PC-3 (cell line): ENCODE measurements around the gene RTN4. TPM values are rescaled to one million over a fixed set of nuclear protein-coding genes. Genes with fewer than 3 reads are reported as not detected.
A peak's percentile ranks its signal among the peaks of the same experiment; 100 is the strongest.

Experiments used
- ATAC-seq: fragments of 200-7000 bp; cut with Tn5 transposase; 2 replicates; pipeline ENCODE4 v1.9.1; 2020; ENCODE audit warnings: mild to moderate bottlenecking, moderate library complexity
- BruUV-seq: library from RNA; stranded (reverse); fragments of 400-500 nt; replicated peaks from 2 replicates; lab custom pipeline; 2021; lab: Mats Ljungman, UMichigan
- CTCF ChIA-PET: fragments of 300-600 bp; sonication (Branson Sonifier 250); formaldehyde crosslinking; loops from one replicate; lab custom pipeline; 2022; ENCODE audit warnings: antibody characterized with exemption; lab: Charles Lee
- POLR2A ChIA-PET: fragments of 300-600 bp; sonication (Branson Sonifier 250); formaldehyde crosslinking; loops from one replicate; lab custom pipeline; 2022; ENCODE audit warnings: antibody characterized with exemption; ENCODE audit not compliant: unreplicated experiment; lab: Charles Lee
- DNase-seq: peaks from one replicate; pipeline ENCODE4 v3.0.0-alpha.2; 2015
- H2AFZ ChIP-seq: fragments of 300-600 bp; sonication (generic); 2 replicates; pipeline ENCODE4 v1.6.0; 2016; ENCODE audit warnings: antibody characterized with exemption, low read length
- H3F3A ChIP-seq: fragments of 300-600 bp; sonication (generic); one replicate; pipeline ENCODE4 v1.6.0; 2017; ENCODE audit warnings: antibody characterized with exemption, low read length, control low read depth, mild to moderate bottlenecking; ENCODE audit not compliant: unreplicated experiment
- H3K27ac ChIP-seq: fragments of 300-600 bp; sonication (generic); 2 replicates; pipeline ENCODE4 v1.5.1; 2016; ENCODE audit warnings: mild to moderate bottlenecking, low read length
- H3K27me3 ChIP-seq: fragments of 300-600 bp; sonication (generic); 2 replicates; pipeline ENCODE4 v1.6.1; 2016; ENCODE audit warnings: low read length, mixed read lengths
- H3K36me3 ChIP-seq: fragments of 300-600 bp; sonication (generic); 2 replicates; pipeline ENCODE4 v1.6.1; 2016; ENCODE audit warnings: low read depth, mixed run types, low read length, mixed read lengths
- H3K4me1 ChIP-seq: fragments of 300-600 bp; sonication (generic); 2 replicates; pipeline ENCODE4 v1.5.1; 2016; ENCODE audit warnings: low read length; ENCODE audit not compliant: insufficient read depth
- H3K4me2 ChIP-seq: fragments of 300-600 bp; sonication (generic); 2 replicates; pipeline ENCODE4 v1.6.0; 2016; ENCODE audit warnings: low read length
- H3K4me3 ChIP-seq: fragments of 300-600 bp; sonication (generic); 2 replicates; pipeline ENCODE4 v1.5.1; 2016; ENCODE audit warnings: mild to moderate bottlenecking, low read length, mixed read lengths
- H3K79me2 ChIP-seq: fragments of 300-600 bp; sonication (generic); 2 replicates; pipeline ENCODE4 v1.6.1; 2017; ENCODE audit warnings: low read length, mixed read lengths
- H3K9ac ChIP-seq: fragments of 300-600 bp; sonication (generic); 2 replicates; pipeline ENCODE4 v1.6.0; 2016; ENCODE audit warnings: mild to moderate bottlenecking, low read length
- H3K9me2 ChIP-seq: fragments of 300-600 bp; sonication (generic); replicated peaks from 2 replicates; pipeline ENCODE4 v1.6.1; 2016; ENCODE audit warnings: mixed run types, low read length, mixed read lengths
- H3K9me3 ChIP-seq: fragments of 300-600 bp; sonication (generic); 2 replicates; pipeline ENCODE4 v1.6.1; 2016; ENCODE audit warnings: low read length, mixed read lengths
- H4K20me1 ChIP-seq: fragments of 300-600 bp; sonication (generic); 2 replicates; pipeline ENCODE4 v1.6.1; 2016; ENCODE audit warnings: low read length, mixed read lengths
- CTCF ChIP-seq: fragments of 300-600 bp; sonication (generic); conservative IDR thresholded peaks from 2 replicates; pipeline ENCODE4 v1.5.1; 2017; ENCODE audit warnings: antibody characterized with exemption, low read depth, mild to moderate bottlenecking, low read length
- EZH2 ChIP-seq: fragments of 300-600 bp; sonication (generic); IDR thresholded peaks from one replicate; pipeline ENCODE4 v1.6.1; 2017; ENCODE audit warnings: antibody characterized with exemption, mild to moderate bottlenecking, low read length; ENCODE audit not compliant: unreplicated experiment
- EZH2phosphoT487 ChIP-seq: fragments of 300-600 bp; sonication (generic); IDR thresholded peaks from 2 replicates; pipeline ENCODE4 v1.6.1; 2018; ENCODE audit warnings: mild to moderate bottlenecking, antibody characterized with exemption, low read length, borderline replicate concordance
- intact Hi-C: fragments of 100-400 bp; cut with micrococcal nuclease; formaldehyde crosslinking; loops from 2 replicates; pipeline ENCODE4 v1.9.0; 2023
- total RNA-seq: library from RNA; depleted of rRNA; stranded (reverse); fragments of >200 nt; gene quantifications from 2 replicates; pipeline ENCODE4 v1.2.3, GENCODE V29; 2014

The RTN4 gene
- total RNA-seq, 1 experiment from 2014 or later, result 150 TPM

DNA sequence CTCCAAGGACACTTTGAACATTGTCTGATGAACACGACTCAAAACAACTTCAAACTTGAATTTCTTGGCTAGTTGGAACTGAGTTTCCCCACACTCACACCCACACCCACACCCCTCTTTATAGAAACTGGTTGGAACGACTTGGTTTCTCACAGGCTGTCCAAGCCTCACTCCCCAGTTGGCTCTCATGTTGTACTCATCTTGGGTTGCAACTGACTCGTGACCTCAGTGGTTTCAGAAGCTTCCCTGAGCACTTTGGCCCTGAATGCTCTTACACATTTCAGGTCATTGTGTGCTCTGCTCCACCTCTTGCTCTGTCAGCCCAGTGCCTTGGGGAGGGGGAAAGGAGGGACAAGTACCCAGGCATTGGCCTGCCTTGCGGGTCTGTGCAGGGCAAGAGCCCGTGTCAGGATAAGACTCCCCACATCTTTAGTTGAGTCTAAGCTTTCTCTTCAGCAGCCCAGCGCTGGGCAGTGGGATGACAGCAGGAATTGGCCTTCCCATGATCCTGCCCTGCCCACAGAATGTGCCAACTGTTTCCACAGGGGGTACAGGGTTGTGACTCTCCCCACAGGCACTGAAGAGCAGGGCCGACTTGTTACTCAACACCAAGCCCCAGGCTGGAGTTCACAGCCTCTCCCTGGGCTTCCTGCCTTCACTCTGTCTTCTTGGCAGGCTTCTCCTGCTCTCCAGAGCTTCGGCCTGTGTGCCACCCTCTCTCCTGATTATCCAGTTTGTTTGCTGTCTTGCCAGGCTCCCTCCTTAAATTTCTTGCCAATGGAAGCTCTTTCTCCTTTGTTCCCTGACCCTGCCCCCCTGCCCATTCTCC, 104.6 kb downstream of the RTN4 start:
- Histone ChIP-seq H4K20me1 (no peaks in the 10 kb centered on the region), H3K4me2 (peak overlapping the region; percentile 36), H3K4me3 (no peak overlapping the region), H3F3A (no peaks in the 10 kb centered on the region), H3K36me3 (no peaks in the 10 kb centered on the region), H2AFZ (peak overlapping the region; percentile 9; the same call in 1 of the 2 replicates), H3K27ac (peak overlapping the region; percentile 86), H3K9me2 (no peaks in the 10 kb centered on the region), H3K27me3 (no peaks in the 10 kb centered on the region), H3K9me3 (no peaks in the 10 kb centered on the region), H3K4me1 (peaks cover 16% of the 10 kb centered on the region), H3K9ac (peak overlapping the region; percentile 47), H3K79me2 (no peaks in the 10 kb centered on the region)
- ATAC-seq (peak; percentile 69), DNase-seq (peak; percentile 71)
- TF ChIP-seq EZH2phosphoT487 (no peak), EZH2 (no peak), CTCF (no peak)
- intact Hi-C loops, result no loop called here
- ChIA-PET CTCF (no interaction called here), POLR2A (interaction anchor here (0.5 kb wide), 1 partner anchor 155 kb away, joined by 4 read pairs; no protein-coding TSS in a partner anchor)
- no TSS peak for BruUV-seq

DNA sequence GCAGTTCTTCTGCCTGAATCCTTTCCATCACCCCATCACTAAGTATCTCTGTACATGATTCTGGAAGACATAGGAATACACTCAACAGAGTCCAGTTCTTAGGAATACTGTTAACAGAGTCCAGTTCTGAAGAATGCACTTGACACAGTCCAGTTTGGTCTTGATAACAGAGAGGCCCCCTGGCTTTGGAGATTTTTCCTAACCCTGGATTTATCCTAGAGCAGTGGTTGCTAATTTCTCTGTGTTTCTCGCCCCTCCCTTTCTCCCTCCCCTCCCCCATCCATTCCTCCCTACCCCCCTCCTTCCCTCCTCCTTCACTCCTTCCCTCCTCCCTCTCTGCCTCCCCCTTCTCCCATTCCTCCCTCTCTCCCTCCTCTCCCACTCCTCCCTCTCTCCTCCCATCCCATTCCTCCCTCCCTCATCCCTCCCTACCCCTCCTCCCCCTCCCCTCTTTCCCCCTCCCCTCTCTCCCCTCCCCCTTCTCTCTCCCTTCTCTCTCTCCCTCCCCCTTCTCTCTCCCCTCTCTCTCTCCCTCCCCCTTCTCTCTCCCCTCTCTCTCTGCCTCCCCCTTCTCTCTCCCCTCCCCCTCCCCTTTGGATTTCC, 105.4 kb downstream of the RTN4 start:
- no peaks in the 10 kb centered on the region for H3K9me3 ChIP-seq
- H3K4me2 ChIP-seq, result peak overlapping the region; percentile 36; the same call in 1 of the 2 replicates
- peak overlapping the region; percentile 47; the same call in 1 of the 2 replicates for H3K9ac ChIP-seq
- no peaks in the 10 kb centered on the region for H3K27me3 ChIP-seq
- no peaks in the 10 kb centered on the region for H3K9me2 ChIP-seq
- DNase-seq (no peak), ATAC-seq (no peak; the same call in 1 of the 2 replicates)
- CTCF ChIA-PET, result no interaction called here
- H3K4me1 ChIP-seq, result peaks cover 16% of the 10 kb centered on the region
- no peak overlapping the region for H3K4me3 ChIP-seq
- no TSS peak for BruUV-seq
- peak overlapping the region; percentile 86 for H3K27ac ChIP-seq
- intact Hi-C loops, result no loop called here
- no peaks in the 10 kb centered on the region for H3F3A ChIP-seq
- H3K79me2 ChIP-seq, result no peaks in the 10 kb centered on the region
- TF ChIP-seq EZH2, result no peak
- TF ChIP-seq CTCF, result no peak
- no peak for TF ChIP-seq EZH2phosphoT487
- no peaks in the 10 kb centered on the region for H4K20me1 ChIP-seq
- H3K36me3 ChIP-seq, result no peaks in the 10 kb centered on the region
- POLR2A ChIA-PET, result no interaction called here
- H2AFZ ChIP-seq, result no peak overlapping the region
